H1 (cell line): ENCODE data around the gene MBP. TPM values are rescaled to one million over a fixed set of nuclear protein-coding genes. Genes with fewer than 3 reads are reported as not detected.

Source experiments
- CTCF ChIA-PET: fragments of 300-600 bp; sonication (Branson Sonifier 250); formaldehyde crosslinking; loops from one replicate; lab custom pipeline; 2021; ENCODE audit not compliant: partially characterized antibody; lab: Charles Lee
- POLR2A ChIA-PET: fragments of 300-600 bp; sonication (Branson Sonifier 250); formaldehyde crosslinking; loops from one replicate; lab custom pipeline; 2021; ENCODE audit warnings: inconsistent platforms; ENCODE audit not compliant: partially characterized antibody; lab: Charles Lee
- DNase-seq, 2 experiments: peaks; one replicate each; pipeline versions ENCODE4 v3.0.0 to v3.0.0-alpha.2; 2010 to 2022; ENCODE audit warnings: low spot score in 2 of 2, low read depth in 1 of 2, mixed read lengths in 1 of 2
- FAIRE-seq: peaks from 2 replicates; lab custom pipeline; 2011; peaks lifted over from hg19 to GRCh38; lab: Jason Lieb, UNC
- H2AFZ ChIP-seq: 2 replicates; pipeline ENCODE4 v1.8.1; 2012; ENCODE audit warnings: low read length, inconsistent platforms
- H2AK5ac ChIP-seq: 2 replicates; pipeline ENCODE4 v1.6.1; 2013; ENCODE audit warnings: low read depth, low read length
- H2BK120ac ChIP-seq: replicated peaks from 2 replicates; pipeline ENCODE3; 2013; ENCODE audit warnings: low read depth, low read length, inconsistent platforms
- H2BK12ac ChIP-seq: 2 replicates; pipeline ENCODE4 v1.6.1; 2013; ENCODE audit warnings: low read depth, low read length
- H2BK15ac ChIP-seq: 2 replicates; pipeline ENCODE4 v1.6.1; 2013; ENCODE audit warnings: low read length
- H2BK20ac ChIP-seq: 2 replicates; pipeline ENCODE4 v1.6.1; 2013; ENCODE audit warnings: low read length
- H2BK5ac ChIP-seq: 2 replicates; pipeline ENCODE4 v1.6.1; 2013; ENCODE audit warnings: low read depth, low read length
- H3K14ac ChIP-seq: 2 replicates; pipeline ENCODE4 v1.6.1; 2013; ENCODE audit warnings: inconsistent platforms; ENCODE audit not compliant: insufficient read length
- H3K18ac ChIP-seq: 2 replicates; pipeline ENCODE4 v1.6.1; 2013; ENCODE audit warnings: low read length; ENCODE audit errors: extremely low read depth
- H3K23ac ChIP-seq: 2 replicates; pipeline ENCODE4 v1.6.1; 2013; ENCODE audit warnings: inconsistent platforms; ENCODE audit not compliant: insufficient read length
- H3K23me2 ChIP-seq: 2 replicates; pipeline ENCODE4 v1.6.1; 2013; ENCODE audit warnings: low read depth, low read length
- H3K27ac ChIP-seq: 2 replicates; pipeline ENCODE4 v1.6.1; 2011; ENCODE audit warnings: low read depth, low read length, inconsistent platforms
- H3K27me3 ChIP-seq, 4 experiments: replicated peaks in 1 of 4; 1 replicate in 1 of 4; 2 replicates in 3 of 4; pipeline versions ENCODE4 v1.6.1 to v1.8.1; 2011 to 2013; ENCODE audit warnings: low read length in 3 of 4, mild to moderate bottlenecking in 3 of 4, inconsistent platforms in 2 of 4, mixed read lengths in 2 of 4, moderate library complexity in 1 of 4; ENCODE audit not compliant: control insufficient read depth in 3 of 4, insufficient read depth in 3 of 4; ENCODE audit errors: extremely low read depth in 1 of 4
- H3K36me3 ChIP-seq, 4 experiments: 2 replicates each; pipeline versions ENCODE4 v1.6.1 to v1.8.1; 2011 to 2013; ENCODE audit warnings: mild to moderate bottlenecking in 4 of 4, low read length in 3 of 4, moderate library complexity in 2 of 4, control low read depth in 1 of 4, inconsistent platforms in 1 of 4; ENCODE audit not compliant: insufficient read depth in 4 of 4, control insufficient read depth in 2 of 4
- H3K4ac ChIP-seq: replicated peaks from 2 replicates; pipeline ENCODE3; 2013; ENCODE audit warnings: low read length, low read depth, mixed read lengths, inconsistent platforms; ENCODE audit not compliant: insufficient read length
- H3K4me1 ChIP-seq, 4 experiments: replicated peaks in 1 of 4; 1 replicate in 1 of 4; 2 replicates in 3 of 4; pipeline versions ENCODE4 v1.6.1 to v1.8.1; 2011 to 2013; ENCODE audit warnings: low read length in 3 of 4, inconsistent platforms in 2 of 4, mixed read lengths in 1 of 4; ENCODE audit not compliant: insufficient read depth in 4 of 4, control insufficient read depth in 3 of 4
- H3K4me2 ChIP-seq, 2 experiments: 2 replicates each; pipeline versions ENCODE4 v1.6.1 to v1.8.1; 2011 to 2013; ENCODE audit warnings: low read depth in 2 of 2, low read length in 2 of 2, control low read depth in 1 of 2, inconsistent platforms in 1 of 2, mild to moderate bottlenecking in 1 of 2; ENCODE audit not compliant: insufficient read depth in 1 of 2
- H3K4me3 ChIP-seq, 4 experiments: fragments of 200-600, 300-600 bp in 1 of 4; sonication (generic), shearing (Covaris generic), sonication (Bioruptor Twin) in 1 of 4; 2 replicates each; pipeline versions ENCODE4 v1.5.1 to v1.8.1; 2011 to 2016; ENCODE audit warnings: low read length in 4 of 4, low read depth in 3 of 4, control low read depth in 2 of 4, inconsistent platforms in 2 of 4, mild to moderate bottlenecking in 2 of 4, mixed read lengths in 1 of 4, moderate library complexity in 1 of 4; ENCODE audit not compliant: insufficient read depth in 2 of 4; ENCODE audit errors: extremely low read depth in 1 of 4
- H3K56ac ChIP-seq: replicated peaks from 2 replicates; pipeline ENCODE3; 2013; ENCODE audit warnings: low read depth, mild to moderate bottlenecking, mixed read lengths, low read length, inconsistent platforms; ENCODE audit not compliant: insufficient read length
- H3K79me1 ChIP-seq: 2 replicates; pipeline ENCODE4 v1.6.1; 2013; ENCODE audit warnings: low read depth, low read length, control low read depth
- H3K79me2 ChIP-seq, 2 experiments: 2 replicates each; pipeline versions ENCODE4 v1.6.1 to v1.8.1; 2012 to 2013; ENCODE audit warnings: low read length in 2 of 2, mild to moderate bottlenecking in 2 of 2, inconsistent platforms in 1 of 2; ENCODE audit not compliant: insufficient read depth in 2 of 2, control insufficient read depth in 1 of 2
- H3K9ac ChIP-seq, 4 experiments: replicated peaks in 1 of 4; 1 replicate in 1 of 4; 2 replicates in 3 of 4; pipeline versions ENCODE4 v1.6.1 to v1.8.1; 2011 to 2013; ENCODE audit warnings: low read depth in 3 of 4, low read length in 3 of 4, control low read depth in 2 of 4, mild to moderate bottlenecking in 2 of 4, moderate library complexity in 2 of 4, inconsistent platforms in 1 of 4; ENCODE audit errors: extremely low read depth in 1 of 4
- H3K9me3 ChIP-seq, 2 experiments: 2 replicates each; pipeline versions ENCODE4 v1.6.1 to v1.8.1; 2012 to 2013; ENCODE audit warnings: mild to moderate bottlenecking in 2 of 2, moderate library complexity in 2 of 2, control low read depth in 1 of 2, inconsistent platforms in 1 of 2, low read depth in 1 of 2, low read length in 1 of 2, mixed read lengths in 1 of 2; ENCODE audit not compliant: insufficient read depth in 2 of 2
- H4K20me1 ChIP-seq, 2 experiments: replicated peaks in 1 of 2; 2 replicates each; pipeline versions ENCODE3 to v1.8.1; 2011 to 2013; ENCODE audit warnings: inconsistent platforms in 2 of 2, low read length in 2 of 2, mild to moderate bottlenecking in 1 of 2; ENCODE audit not compliant: insufficient read depth in 2 of 2, control insufficient read depth in 1 of 2
- H4K5ac ChIP-seq: 2 replicates; pipeline ENCODE4 v1.6.1; 2013; ENCODE audit warnings: low read length, low read depth, mixed read lengths, inconsistent platforms; ENCODE audit not compliant: insufficient read length
- H4K8ac ChIP-seq: 2 replicates; pipeline ENCODE4 v1.8.0; 2013; ENCODE audit warnings: mild to moderate bottlenecking, moderate library complexity, low read length, inconsistent platforms; ENCODE audit not compliant: insufficient read depth; ENCODE audit errors: extremely low read depth
- H4K91ac ChIP-seq: replicated peaks from 2 replicates; pipeline ENCODE3; 2013; ENCODE audit warnings: low read length, mixed read lengths, inconsistent platforms; ENCODE audit not compliant: insufficient read length
- ATF2 ChIP-seq: IDR thresholded peaks from 2 replicates; pipeline ENCODE4 v1.6.1; 2012; ENCODE audit warnings: low read length, inconsistent platforms
- BCL11A ChIP-seq, 2 experiments: IDR thresholded peaks; one replicate each; pipeline ENCODE4 v1.6.1; 2011; ENCODE audit warnings: low read depth in 2 of 2, low read length in 2 of 2, mild to moderate bottlenecking in 2 of 2
- CBX5 ChIP-seq: fragments of 300-800, 300-1000 bp; sonication (generic); IDR thresholded peaks from 2 replicates; pipeline ENCODE4 v1.7.1; 2016; ENCODE audit warnings: antibody characterized with exemption, low read length, low read depth
- CHD1 ChIP-seq: IDR thresholded peaks from 2 replicates; pipeline ENCODE4 v1.6.1; 2012; ENCODE audit warnings: low read depth, low read length, improper control_type of control experiment
- CHD2 ChIP-seq: IDR thresholded peaks from 2 replicates; pipeline ENCODE4 v1.6.1; 2012; ENCODE audit warnings: low read length, improper control_type of control experiment
- EGR1 ChIP-seq: IDR thresholded peaks from 2 replicates; pipeline ENCODE4 v1.6.1; 2011; ENCODE audit warnings: low read depth, low read length, borderline replicate concordance
- GTF2F1 ChIP-seq: IDR thresholded peaks from 2 replicates; pipeline ENCODE4 v1.6.1; 2012; ENCODE audit warnings: low read depth, low read length, improper control_type of control experiment, borderline replicate concordance
- HDAC2 ChIP-seq, 2 experiments: fragments of 300-600 bp in 1 of 2; sonication (generic) in 1 of 2; IDR thresholded peaks; 2 replicates each; pipeline ENCODE4 v1.6.1; 2011 to 2012; ENCODE audit warnings: low read depth in 2 of 2, low read length in 2 of 2, mild to moderate bottlenecking in 2 of 2, moderate library complexity in 2 of 2, borderline replicate concordance in 1 of 2, inconsistent platforms in 1 of 2
- KDM1A ChIP-seq: fragments of 200-600, 300-600 bp; sonication (generic); IDR thresholded peaks from 2 replicates; pipeline ENCODE4 v1.7.1; 2016; ENCODE audit warnings: mild to moderate bottlenecking, low read length, borderline replicate concordance
- RFX5 ChIP-seq: IDR thresholded peaks from 2 replicates; pipeline ENCODE4 v1.6.1; 2011; ENCODE audit warnings: low read depth, low read length, improper control_type of control experiment, borderline replicate concordance
- RNF2 ChIP-seq: fragments of 200-900, 300-1000 bp; sonication (generic); IDR thresholded peaks from 2 replicates; pipeline ENCODE4 v1.7.1; 2016; ENCODE audit warnings: borderline replicate concordance, low read depth, mild to moderate bottlenecking, antibody characterized with exemption, low read length; ENCODE audit not compliant: poor library complexity, severe bottlenecking; ENCODE audit errors: missing control alignments
- SP1 ChIP-seq: IDR thresholded peaks from 2 replicates; pipeline ENCODE4 v1.6.1; 2011; ENCODE audit warnings: low read depth, low read length
- TAF1 ChIP-seq: IDR thresholded peaks from 2 replicates; pipeline ENCODE4 v1.6.1; 2011; ENCODE audit warnings: mild to moderate bottlenecking, low read depth, low read length
- WGBS, 2 experiments: shearing (Covaris generic) in 1 of 2; methylation state at CpG; one replicate each; pipeline versions ENCODE4 v1.1.6 to v1.1.7; 2013 to 2015; ENCODE audit warnings: low lambda C conversion rate in 2 of 2, mixed read lengths in 2 of 2, inconsistent platforms in 1 of 2, low coverage in 1 of 2, missing lambda C conversion rate in 1 of 2; ENCODE audit not compliant: insufficient replicate concordance in 2 of 2, insufficient coverage in 1 of 2, insufficient read length in 1 of 2; ENCODE audit errors: extremely low coverage in 1 of 2, missing lambda C conversion rate in 1 of 2; 5-methylcytosine and 5-hydroxymethylcytosine counted together
- polyA plus RNA-seq, 7 experiments: library from polyadenylated mRNA; depleted of rRNA in 3 of 7; stranded (reverse) in 5 of 7; unstranded in 2 of 7; fragments of >200 nt in 5 of 7; fragments of 200-250 nt in 2 of 7; gene quantifications; 1 replicate in 5 of 7; 2 replicates in 1 of 7; 4 replicates in 1 of 7; pipeline versions ENCODE4 v1.2.1 to v1.2.3, GENCODE V29; 2011 to 2013; ENCODE audit warnings: missing spikeins in 2 of 7, mixed read lengths in 2 of 7
- total RNA-seq: library from RNA; stranded (reverse); fragmentation: NEBNext Ultra II Directional; extraction: Animal tissue kit (Norgen Biotek cat#: 25700); gene quantifications from 2 replicates; pipeline ENCODE4 v1.2.1, GENCODE V29; 2021

MBP gene
- total and polyA plus RNA-seq, 2 of the 8 experiments (the other 6 are each of a cell fraction or from before 2014, with no cell fraction given), result 7.7 to 19.2 TPM

GRCh38 chr18:77033575-77033974, 99.0 kb downstream of the MBP start:
- H3K4me3 ChIP-seq, result no peak overlapping the region
- H3K23ac ChIP-seq, result no peak overlapping the region
- H3K9me3 ChIP-seq, result no peaks in the 10 kb centered on the region; a peak in 1 of 4 replicates
- no peak overlapping the region for H3K27ac ChIP-seq
- no peak overlapping the region for H3K18ac ChIP-seq
- H2BK20ac ChIP-seq, result no peak overlapping the region
- no peaks in the 10 kb centered on the region for H3K36me3 ChIP-seq
- no peaks in the 10 kb centered on the region for H3K79me2 ChIP-seq
- no peak overlapping the region for H3K14ac ChIP-seq
- WGBS, 2 experiments, result 89 to 100% methylated on average over 1 to 3 of the region's 3 CpGs
- no peak overlapping the region for H3K4ac ChIP-seq
- H3K79me1 ChIP-seq, result no peaks in the 10 kb centered on the region
- H3K4me1 ChIP-seq, result no peaks in the 10 kb centered on the region
- H2BK12ac ChIP-seq, result no peak overlapping the region
- peak overlapping the region; percentile 87 for H3K56ac ChIP-seq
- no peak overlapping the region for H2BK120ac ChIP-seq
- H3K4me2 ChIP-seq, result no peak overlapping the region
- no peak overlapping the region for H4K8ac ChIP-seq
- POLR2A ChIA-PET, result no interaction called here
- H2BK15ac ChIP-seq, result no peak overlapping the region
- DNase-seq, result no peak
- H2BK5ac ChIP-seq, result no peak overlapping the region
- no peak overlapping the region for H2AFZ ChIP-seq
- H4K20me1 ChIP-seq, result no peaks in the 10 kb centered on the region
- H4K91ac ChIP-seq, result no peak overlapping the region
- no peak overlapping the region for H2AK5ac ChIP-seq
- no peak overlapping the region for H4K5ac ChIP-seq
- CTCF ChIA-PET, result no interaction called here
- peaks cover 5% of the 10 kb centered on the region; the same call in 1 of the 2 replicates for H3K23me2 ChIP-seq
- H3K27me3 ChIP-seq, result no peaks in the 10 kb centered on the region
- no peak overlapping the region for H3K9ac ChIP-seq
- no peak for FAIRE-seq
- no peak for TF ChIP-seq RFX5
- no peak for TF ChIP-seq CBX5
- no peak for TF ChIP-seq EGR1
- TF ChIP-seq CHD1, result no peak
- TF ChIP-seq CHD2, result no peak
- TF ChIP-seq HDAC2 (IDR thresholded peaks at IDR 0.05; ENCODE audit: borderline replicate concordance in 1 of 2, low read depth in 2 of 2, low read length in 2 of 2), result no peak
- TF ChIP-seq BCL11A (IDR thresholded peaks at IDR 0.05; ENCODE audit: low read depth in 2 of 2, low read length in 2 of 2), result no peak
- TF ChIP-seq KDM1A, result no peak
- no peak for TF ChIP-seq ATF2
- TF ChIP-seq SP1, result no peak
- TF ChIP-seq TAF1, result no peak
- TF ChIP-seq RNF2, result no peak
- TF ChIP-seq GTF2F1, result no peak
